GM18868 (cell line): Measurements from ENCODE around the gene FGD6.
"Not testable (repeated sequence)": the region's sequence is repeated elsewhere in the genome, so short reads cannot be mapped to it uniquely, and the experiment has no call there.

Experiments
- ATAC-seq: cut with Tn5 transposase; IDR thresholded peaks from one replicate; pipeline ENCODE4 v1.9.1; 2021; ENCODE audit warnings: mild to moderate bottlenecking, moderate library complexity; ENCODE audit not compliant: unreplicated experiment

The FGD6 gene

DNA sequence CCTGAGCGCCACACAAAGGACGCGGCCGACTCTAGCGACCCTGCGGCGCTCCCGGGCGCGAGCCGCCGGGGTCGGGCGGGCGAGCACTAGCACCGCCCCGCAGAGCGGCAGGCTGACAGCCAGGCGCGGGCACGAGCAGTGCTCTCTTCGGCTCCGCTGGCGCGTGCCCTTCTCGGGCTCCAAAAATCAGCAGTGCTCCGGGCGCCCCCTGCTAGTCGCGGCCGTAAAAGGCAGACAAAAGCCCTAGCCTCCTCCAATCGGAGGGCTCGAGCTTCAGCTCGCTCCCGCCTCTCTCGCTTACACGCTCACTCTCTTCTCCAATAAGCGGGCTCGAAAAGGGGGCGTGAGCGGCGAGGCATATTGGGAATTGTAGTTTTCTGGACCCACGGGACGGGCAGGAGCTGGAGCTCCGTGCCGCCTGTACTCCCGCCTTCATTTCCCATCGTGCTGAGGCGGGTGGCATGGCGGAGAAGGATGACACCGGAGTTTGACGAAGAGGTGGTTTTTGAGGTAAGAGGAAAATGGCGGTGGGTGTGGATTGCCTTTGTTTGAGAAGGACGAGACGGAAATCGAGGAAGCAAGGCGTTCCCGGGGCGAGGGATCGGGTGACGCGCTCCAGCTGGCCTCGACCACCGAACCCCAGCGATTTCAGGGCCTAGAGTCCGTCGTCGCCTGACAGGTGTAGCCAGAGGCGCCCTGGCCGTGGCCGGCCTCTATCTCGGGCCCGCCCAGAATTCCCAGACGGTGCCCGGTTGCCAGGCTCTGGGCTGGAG is at the start of gene FGD6, which contains the start of gene VEZT:
Gene FGD6 (minus strand): TSS at position 91 of the 773 bp plus-strand sequence. CDS start 227 bp downstream, outside the sequence.
Gene VEZT (plus strand): TSS at position 431 of the 773 bp plus-strand sequence. CDS start 44 bp downstream, at position 475.
- peak; percentile 90 for ATAC-seq

DNA sequence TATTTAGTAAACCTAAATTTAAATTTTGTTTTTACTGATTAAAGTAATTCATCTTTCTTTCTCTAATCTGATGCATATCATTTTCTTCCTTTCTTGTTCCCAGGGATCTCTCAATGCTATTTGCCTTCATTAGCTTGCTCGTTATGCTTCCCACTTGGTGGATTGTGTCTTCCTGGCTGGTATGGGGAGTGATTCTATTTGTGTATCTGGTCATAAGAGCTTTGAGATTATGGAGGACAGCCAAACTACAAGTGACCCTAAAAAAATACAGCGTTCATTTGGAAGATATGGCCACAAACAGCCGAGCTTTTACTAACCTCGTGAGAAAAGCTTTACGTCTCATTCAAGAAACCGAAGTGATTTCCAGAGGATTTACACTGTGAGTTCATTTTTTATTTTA is 49.0 kb upstream of the FGD6 start:
- ATAC-seq, result no peak

DNA sequence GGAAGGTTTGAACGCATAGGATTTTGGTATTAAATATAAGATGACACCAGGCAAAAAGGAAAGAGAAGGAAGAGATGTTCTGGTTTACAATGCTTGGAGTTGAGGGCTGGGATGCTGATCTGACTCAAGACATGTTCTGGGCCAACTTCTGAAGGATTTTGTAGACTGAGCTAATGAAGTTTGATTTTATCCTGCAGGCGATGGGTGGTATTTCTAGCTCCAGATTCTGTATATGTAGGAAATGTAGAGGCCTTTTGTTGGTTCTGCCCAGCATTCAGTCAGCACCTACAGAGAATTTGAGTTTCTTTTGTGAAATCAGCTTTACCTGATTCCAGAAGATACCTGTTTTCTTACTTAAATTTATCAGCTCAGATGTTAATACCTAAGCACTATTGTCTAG is 48.5 kb upstream of the FGD6 start:
- ATAC-seq, result no peak

DNA sequence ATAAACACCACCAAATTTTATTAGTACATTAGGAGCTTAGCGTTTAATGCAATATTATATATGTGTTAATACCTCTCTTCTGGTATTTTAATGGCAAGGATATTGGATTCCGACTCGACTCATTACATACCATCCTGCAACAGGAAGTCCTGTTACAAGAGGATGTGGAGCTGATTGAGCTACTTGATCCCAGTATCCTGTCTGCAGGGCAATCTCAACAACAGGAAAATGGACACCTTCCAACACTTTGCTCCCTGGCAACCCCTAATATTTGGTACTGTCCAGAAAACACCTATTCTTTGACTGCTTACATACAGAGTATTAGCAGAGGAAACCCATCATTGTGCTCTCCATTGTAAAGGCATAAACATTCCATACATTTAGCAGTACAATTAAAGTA is 45.5 kb upstream of the FGD6 start:
- no peak for ATAC-seq

DNA sequence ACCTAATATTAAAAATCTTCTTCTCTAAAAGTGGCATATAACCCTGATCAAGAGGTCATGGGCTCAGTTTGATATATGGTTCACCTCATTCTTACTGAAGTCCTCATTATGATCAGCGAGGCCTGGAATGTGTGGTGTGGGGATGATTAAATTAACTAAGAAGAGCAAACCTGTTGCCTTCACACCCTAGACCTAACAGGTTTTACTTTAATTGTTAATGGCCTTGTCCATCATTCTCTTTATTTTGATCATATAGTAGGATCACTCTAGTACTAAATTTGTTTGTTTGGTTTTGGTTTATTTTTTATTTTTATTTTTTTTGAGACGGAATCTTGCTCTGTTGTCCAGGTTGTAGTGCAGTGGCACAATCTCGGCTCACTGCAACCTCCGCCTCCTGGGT is 43.8 kb upstream of the FGD6 start:
- no peak for ATAC-seq

DNA sequence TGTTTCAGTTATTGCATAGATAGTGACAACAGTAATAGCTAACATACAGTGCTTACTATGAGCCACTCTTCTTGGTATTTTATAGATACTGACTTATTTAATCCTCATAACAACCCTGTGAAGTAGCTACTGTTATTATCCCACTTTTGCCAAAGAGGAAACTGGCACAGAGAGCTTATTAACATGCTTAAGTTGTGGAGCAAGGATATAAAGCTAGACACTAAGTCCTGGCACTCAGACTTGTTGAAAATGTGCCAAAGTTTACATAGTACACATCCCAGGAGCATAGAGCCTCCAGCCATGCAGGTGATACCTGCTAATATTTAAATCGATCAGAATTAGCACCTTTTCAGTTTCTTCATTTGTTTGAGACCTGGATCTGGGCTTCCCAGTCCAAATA is 42.1 kb upstream of the FGD6 start:
- ATAC-seq, result no peak

DNA sequence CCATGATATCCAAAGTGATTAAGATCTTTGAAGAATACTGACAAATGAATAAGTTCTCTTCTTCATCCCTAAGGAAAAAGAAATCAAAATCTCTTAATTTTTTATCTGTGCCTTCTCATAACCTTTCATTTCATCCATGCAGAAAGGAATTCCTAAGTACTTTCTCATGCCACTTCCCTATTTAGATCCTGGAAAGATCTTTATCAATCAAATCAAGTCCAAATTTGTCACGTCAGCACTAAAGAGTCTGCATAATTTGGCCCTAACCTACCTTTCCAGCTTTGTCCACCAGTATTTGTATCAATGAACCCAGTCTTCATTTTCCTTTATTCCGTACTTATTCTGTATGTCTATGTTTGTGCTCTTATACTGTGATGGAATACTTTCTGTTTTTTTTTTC is 41.5 kb upstream of the FGD6 start:
- ATAC-seq, result no peak

DNA sequence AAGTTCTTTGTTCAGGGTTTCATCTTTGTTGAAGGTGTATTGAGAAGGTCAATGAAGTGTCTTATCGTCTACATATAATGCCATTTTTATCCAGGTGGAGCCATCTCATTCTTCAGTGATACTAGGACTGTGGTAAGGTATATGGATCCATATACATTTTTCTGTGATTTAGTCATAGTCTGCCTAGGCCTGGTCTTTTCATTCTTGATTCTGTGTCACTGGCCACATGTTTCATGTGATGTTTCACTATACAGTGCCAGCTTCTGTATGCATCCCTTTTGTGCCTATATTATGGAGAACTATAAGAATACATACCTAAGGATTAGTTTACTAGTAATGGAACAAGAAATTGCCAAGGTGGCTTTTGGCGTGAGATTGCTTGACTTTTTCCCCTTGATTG is 40.9 kb upstream of the FGD6 start:
- no peak for ATAC-seq

DNA sequence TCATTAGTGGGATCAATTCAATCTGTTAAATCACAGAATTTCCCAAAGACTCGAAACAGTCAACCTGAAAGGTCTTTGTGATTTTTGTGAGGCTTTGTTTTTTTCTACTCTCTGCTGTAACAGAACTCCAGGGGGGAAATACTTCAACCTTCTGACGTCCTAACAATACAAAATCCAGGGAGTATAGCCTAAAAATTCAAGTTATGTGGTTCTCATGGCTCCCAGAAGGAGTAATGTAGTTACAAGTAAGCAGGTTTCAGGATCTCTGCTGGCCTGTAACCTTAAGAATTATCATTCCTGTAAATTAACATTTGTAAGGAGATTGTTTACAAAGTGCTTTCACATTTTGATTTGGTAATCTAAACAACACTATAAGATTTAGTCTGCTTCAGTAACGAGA is 40.3 kb upstream of the FGD6 start:
- ATAC-seq, result no peak

DNA sequence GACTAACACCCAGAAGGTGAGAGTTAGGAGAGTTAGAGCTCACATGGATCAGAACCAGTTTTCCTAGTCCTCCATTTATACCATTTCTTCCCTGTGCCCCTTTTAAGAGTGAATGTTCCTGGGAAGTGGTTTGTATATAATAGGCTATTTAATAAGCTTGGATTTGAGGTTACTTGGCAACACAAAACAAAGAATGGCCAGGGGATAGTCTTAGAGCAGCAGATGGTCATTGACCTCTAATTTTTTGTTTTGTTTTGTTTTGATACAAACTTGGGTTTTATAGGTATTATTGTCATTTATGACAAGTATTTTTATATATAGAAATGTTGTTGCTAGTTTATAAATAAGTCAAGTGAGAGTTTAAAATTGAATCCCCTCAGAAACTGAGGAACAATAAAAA is 36.1 kb upstream of the FGD6 start:
- no peak for ATAC-seq

DNA sequence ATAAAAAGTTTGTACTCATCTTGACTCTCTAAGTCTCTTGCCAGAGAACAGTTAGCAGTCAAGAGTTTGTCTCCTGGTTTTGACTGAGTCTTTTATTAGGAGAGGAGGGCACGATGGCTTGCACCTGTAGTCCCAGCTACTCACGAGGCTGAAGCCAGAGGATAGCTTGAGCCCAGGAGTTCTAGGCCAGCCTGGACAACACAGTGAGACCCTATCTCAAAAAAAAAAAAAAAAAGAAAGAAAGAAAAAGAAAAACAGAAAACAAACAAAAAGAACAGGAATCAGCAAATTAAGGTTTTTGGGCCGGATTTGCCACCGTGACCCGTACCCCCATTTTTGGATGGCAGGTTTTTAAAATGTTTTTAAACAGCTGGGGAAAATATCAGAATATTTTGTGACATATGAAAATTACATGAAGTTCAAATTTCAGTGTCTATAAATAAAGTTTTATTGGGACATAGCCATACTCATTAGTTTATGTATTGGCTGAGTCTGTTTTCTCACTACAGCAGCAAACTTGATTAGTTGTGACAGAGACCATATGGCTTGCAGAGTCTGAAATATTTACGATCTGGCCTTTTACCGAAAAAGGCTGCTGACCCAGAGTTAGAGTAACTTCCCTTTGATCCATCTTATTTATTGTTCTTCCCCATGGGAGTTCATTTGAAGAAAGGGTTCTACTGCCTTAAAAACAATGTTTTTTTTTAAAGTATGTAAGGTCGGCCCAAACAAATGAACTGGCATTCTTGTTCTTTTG is 31.5 kb upstream of the FGD6 start:
- no peak for ATAC-seq

DNA sequence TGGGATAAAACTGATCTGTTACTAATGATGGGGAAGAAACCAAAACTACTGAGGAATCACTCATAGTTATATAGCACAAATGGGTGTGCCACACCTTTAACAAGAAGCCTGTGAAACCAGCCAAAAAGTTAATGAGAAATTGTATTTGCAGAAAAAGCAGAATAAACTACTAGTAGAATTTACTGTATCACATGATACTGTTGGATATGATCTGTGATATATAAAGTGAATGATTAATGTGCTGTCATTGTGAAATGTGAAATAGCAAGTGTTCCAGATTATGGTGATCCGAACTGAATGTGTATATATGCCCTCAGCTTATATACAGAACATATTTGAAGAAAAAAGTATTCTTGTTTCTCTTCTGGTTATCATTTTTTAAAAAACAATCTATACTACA is 30.8 kb upstream of the FGD6 start:
- no peak for ATAC-seq

DNA sequence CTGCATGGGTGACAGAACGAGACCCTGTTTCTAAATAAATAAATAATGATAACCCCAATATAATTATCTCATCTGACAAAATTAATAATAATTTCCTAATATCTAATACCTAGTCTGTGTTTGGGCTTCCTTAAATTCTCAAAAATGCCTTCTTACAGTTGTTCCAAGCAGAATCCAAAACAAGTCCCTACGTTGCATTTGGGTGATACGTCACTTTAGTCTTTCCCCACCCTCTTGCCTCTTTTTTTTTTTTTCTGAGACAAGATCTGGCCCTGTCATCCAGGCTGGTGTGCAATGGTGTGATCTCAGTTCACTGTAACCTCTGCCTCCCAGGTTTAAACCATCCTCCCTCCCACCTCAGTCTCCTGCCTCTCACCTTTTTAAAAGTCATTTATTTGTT is 27.1 kb upstream of the FGD6 start:
- no peak for ATAC-seq

DNA sequence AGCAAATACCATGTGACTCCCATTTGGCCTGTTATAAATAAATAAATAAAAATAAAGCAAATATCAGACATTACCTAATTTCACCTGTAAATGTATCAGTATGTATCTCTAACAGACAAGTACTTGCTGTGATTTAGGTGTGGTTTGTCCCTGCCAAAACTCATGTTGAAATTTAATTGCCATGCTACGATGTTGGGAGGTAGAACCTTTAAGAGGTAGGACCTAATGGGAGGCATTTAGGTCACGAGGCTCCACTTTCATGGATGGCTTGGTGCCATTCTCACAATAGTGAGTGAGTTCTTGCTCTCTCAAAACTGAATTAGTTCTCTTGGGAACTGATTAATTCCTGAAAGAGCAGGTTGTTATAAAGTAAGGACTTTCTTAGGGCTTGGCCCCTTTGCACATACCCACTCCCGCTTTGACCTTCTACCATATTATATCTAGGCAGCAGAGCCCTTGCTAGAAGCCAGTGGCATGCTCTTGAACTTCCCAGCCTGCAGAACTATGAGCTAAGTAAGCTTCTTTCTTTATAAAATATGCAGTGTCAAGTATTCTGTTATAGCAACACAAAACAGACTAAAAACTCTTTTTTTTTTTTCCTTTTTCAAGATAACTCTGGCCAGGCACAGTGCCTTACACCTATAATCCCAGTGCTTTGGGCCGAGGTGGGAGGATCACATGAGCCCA is 26.4 kb upstream of the FGD6 start:
- ATAC-seq, result no peak

DNA sequence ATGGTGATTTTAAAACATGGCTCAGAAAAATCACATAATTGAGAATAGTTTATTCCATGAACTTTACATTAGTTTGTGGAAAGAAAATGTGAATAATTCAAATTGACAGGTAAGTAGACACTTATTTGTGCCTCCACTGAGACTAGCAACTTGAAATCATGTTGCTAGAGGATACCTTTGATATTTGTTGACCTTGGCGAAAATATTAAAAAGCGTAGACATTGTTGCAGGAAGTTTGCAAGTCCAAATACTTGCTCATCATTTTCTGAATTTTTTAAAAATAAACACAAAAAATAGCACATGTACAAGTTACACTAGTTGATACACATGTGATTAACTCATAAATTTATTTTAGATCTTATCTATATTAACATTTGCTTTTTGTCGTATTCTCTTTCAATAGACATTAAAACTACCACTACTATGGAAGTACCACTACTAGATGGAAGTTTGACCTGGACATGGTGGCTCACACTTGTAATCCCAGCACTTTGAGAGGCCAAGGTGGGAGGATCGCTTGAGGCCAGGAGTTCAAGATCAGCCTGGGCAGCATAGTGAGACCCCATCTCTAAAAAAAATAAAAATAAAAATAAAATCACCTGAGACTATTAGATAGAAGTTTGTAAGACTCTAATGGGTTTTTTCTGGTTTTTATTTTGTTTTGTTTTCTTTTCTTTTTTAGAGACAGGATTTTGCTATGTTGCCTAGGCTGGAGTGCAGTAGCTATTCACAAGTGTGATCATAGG is 24.7 kb upstream of the FGD6 start:
- no peak for ATAC-seq

DNA sequence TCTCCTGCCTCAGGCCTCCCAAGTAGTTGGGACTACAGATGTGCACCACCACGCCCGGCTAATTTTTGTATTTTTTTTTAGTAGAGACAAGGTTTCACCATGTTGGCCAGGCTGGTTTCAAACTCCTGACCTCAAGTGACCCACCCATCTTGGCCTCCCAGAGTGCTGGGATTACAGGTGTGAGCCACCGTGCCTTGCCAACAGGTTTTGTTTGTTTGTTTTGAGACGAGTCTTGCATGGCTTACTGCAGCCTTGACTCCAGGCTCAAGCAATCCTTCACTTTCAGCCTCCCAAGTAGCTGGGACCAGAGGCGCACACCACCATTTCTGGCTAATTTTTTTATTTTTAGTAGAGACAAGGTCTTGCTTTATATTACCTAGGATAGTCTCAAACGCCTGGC is 23.9 kb upstream of the FGD6 start:
- ATAC-seq, result not testable (repeated sequence)

DNA sequence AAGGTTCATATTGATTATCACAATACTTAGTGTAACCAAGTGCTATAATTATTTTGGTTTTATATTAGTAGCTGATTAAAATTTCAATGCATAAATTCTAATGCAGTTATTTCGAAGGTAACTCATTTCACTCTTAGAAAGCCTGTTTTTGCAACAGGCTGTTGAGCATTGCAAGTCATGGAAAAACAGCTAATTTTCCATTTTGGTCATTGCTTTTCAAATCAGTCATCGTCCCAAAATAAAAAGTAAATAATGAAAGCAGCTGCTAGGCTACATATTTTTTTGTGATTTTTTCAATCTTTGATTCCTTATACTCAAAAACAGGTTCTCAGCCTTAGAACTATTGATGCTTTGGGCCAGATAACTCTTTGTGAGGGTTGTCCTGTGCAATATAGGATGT is 23.3 kb upstream of the FGD6 start:
- ATAC-seq, result no peak

DNA sequence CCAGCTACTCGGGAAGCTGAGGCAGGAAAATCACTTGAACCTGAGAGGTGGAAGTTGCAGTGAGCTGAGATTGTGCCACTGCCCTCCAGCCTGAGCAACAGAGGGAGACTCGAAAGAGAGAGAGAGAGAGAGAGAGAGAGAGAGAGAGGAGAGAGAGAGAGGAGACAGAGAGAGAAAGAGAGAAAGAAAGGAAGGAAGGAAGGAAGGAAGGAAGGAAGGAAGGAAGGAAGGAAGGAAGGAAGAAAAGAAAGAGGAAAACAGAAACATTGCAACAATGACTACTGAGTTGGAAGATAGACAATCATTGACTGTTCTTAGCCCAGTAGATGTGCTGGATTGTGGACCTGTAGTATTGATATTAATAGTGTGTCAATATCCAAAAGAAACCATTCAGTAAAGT is 22.6 kb upstream of the FGD6 start:
- ATAC-seq, result not testable (repeated sequence)

DNA sequence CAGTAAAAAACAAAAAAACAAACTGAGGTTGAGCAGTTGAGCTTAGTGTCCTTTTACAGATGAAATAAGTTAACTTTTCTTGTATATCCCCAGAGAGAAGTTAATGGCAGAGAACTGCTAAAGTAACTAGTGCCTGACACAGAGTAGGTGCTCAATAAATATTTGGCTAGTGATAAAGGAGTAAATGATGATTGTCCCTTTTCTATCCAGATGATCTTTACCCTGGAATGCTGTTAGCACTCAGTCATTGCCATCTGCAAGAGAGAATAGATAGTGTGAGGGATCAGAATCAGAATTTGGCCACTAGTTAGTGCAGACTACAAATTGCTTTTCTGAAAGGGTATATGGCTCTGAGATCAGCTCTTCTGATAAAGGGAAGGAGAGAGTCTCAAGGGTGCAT is 21.9 kb upstream of the FGD6 start:
- ATAC-seq, result no peak

DNA sequence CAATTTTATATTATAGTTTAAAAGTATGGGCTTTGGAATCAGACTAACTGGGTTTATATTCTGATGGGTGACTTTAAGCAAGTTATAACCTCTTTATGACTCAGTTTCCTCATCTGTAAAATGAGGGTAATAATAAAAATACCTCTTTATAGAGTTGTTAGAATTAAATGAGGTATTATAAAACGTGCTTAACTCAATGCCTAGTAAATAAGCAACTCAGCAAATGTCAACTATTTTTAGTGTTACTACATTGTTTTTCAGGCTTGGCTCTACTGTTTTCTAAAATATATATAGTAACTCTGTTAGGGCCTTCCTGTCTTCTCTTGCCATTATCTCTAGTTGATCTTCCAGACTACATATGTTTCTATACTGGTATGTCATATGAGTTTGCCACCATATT is 20.9 kb upstream of the FGD6 start:
- ATAC-seq, result no peak

DNA sequence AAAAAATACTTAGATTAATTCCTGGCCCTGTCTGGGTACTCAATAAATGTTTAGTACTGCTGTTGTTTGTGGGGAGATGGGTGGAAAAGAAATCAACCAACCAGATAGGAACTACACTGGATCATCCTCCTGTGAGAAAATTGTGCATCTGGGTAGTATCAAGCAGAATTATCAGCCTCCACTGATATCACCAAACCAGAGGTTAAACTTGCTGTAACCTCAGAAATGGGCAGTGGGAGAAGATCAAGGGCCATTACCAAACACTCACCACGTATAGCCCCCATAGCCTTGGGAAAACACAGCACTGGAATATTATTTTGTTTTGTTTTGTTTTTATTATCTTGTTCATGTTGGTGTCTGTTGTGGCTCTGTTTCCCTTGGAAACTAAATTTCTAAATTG is 20.0 kb upstream of the FGD6 start:
- no peak for ATAC-seq
